H9 (cell line): ENCODE measurements around the gene PLA2G2C. TPM values are rescaled to one million over a fixed set of nuclear protein-coding genes. Genes with fewer than 3 reads are reported as not detected.

Experiments used
- DNase-seq: peaks from one replicate; pipeline ENCODE4 v3.0.0-alpha.2; 2017
- H2AFZ ChIP-seq: one replicate; pipeline ENCODE4 v1.6.1; 2013; ENCODE audit warnings: mild to moderate bottlenecking, low read length, control low read depth, moderate library complexity
- H2AK5ac ChIP-seq: 2 replicates; pipeline ENCODE4 v1.6.1; 2013; ENCODE audit warnings: low read length, control low read depth, mixed read lengths; ENCODE audit not compliant: insufficient read length
- H2BK120ac ChIP-seq: one replicate; pipeline ENCODE4 v1.6.1; 2013; ENCODE audit warnings: low read depth, mild to moderate bottlenecking, low read length, control low read depth, inconsistent platforms; ENCODE audit not compliant: poor library complexity, severe bottlenecking
- H2BK12ac ChIP-seq: 2 replicates; pipeline ENCODE4 v1.6.1; 2013; ENCODE audit warnings: low read length, control low read depth, mixed read lengths, low read depth; ENCODE audit not compliant: insufficient read length
- H2BK15ac ChIP-seq: 2 replicates; pipeline ENCODE4 v1.6.1; 2013; ENCODE audit warnings: low read depth, low read length, control low read depth
- H2BK20ac ChIP-seq: one replicate; pipeline ENCODE4 v1.6.1; 2013; ENCODE audit warnings: low read depth, mild to moderate bottlenecking, low read length, control low read depth, inconsistent platforms; ENCODE audit not compliant: poor library complexity, severe bottlenecking
- H2BK5ac ChIP-seq: 2 replicates; pipeline ENCODE4 v1.6.1; 2013; ENCODE audit warnings: low read length, control low read depth, mixed read lengths; ENCODE audit not compliant: insufficient read length
- H3K14ac ChIP-seq: 2 replicates; pipeline ENCODE4 v1.6.1; 2013; ENCODE audit warnings: low read length, control low read depth; ENCODE audit not compliant: insufficient read depth
- H3K18ac ChIP-seq: 2 replicates; pipeline ENCODE4 v1.6.1; 2013; ENCODE audit warnings: low read depth, mild to moderate bottlenecking, mixed read lengths, low read length, control low read depth; ENCODE audit not compliant: insufficient read length
- H3K23ac ChIP-seq: 2 replicates; pipeline ENCODE4 v1.6.1; 2013; ENCODE audit warnings: low read length, control low read depth, mixed read lengths, low read depth; ENCODE audit not compliant: insufficient read length
- H3K23me2 ChIP-seq: 2 replicates; pipeline ENCODE4 v1.6.1; 2013; ENCODE audit warnings: low read depth, mild to moderate bottlenecking, mixed read lengths, low read length, control low read depth; ENCODE audit not compliant: insufficient read length, poor library complexity, severe bottlenecking
- H3K27ac ChIP-seq: 2 replicates; pipeline ENCODE4 v1.5.1; 2013; ENCODE audit warnings: low read length, control low read depth, mixed read lengths, low read depth; ENCODE audit not compliant: insufficient read length
- H3K27me3 ChIP-seq: 2 replicates; pipeline ENCODE4 v1.6.1; 2013; ENCODE audit warnings: low read length, control low read depth, inconsistent platforms; ENCODE audit not compliant: insufficient read depth
- H3K4ac ChIP-seq: 2 replicates; pipeline ENCODE4 v1.6.1; 2013; ENCODE audit warnings: low read depth, mild to moderate bottlenecking, control low read depth, inconsistent platforms, low read length, moderate library complexity
- H3K4me1 ChIP-seq: 2 replicates; pipeline ENCODE4 v1.6.1; 2013; ENCODE audit warnings: low read length, control low read depth, inconsistent platforms; ENCODE audit not compliant: insufficient read depth
- H3K4me2 ChIP-seq: 2 replicates; pipeline ENCODE4 v1.6.1; 2013; ENCODE audit warnings: low read length, control low read depth, mixed read lengths; ENCODE audit not compliant: insufficient read length, insufficient read depth
- H3K56ac ChIP-seq: 2 replicates; pipeline ENCODE4 v1.6.1; 2013; ENCODE audit warnings: low read depth, mild to moderate bottlenecking, mixed read lengths, low read length, control low read depth; ENCODE audit not compliant: insufficient read length
- H3K79me1 ChIP-seq: 2 replicates; pipeline ENCODE4 v1.6.1; 2013; ENCODE audit warnings: low read depth, mild to moderate bottlenecking, moderate library complexity, low read length, control low read depth, inconsistent platforms; ENCODE audit not compliant: insufficient read depth, poor library complexity, severe bottlenecking
- H3K79me2 ChIP-seq: 2 replicates; pipeline ENCODE4 v1.6.1; 2013; ENCODE audit warnings: low read length, control low read depth, inconsistent platforms; ENCODE audit not compliant: insufficient read depth
- H3K9ac ChIP-seq: 2 replicates; pipeline ENCODE4 v1.6.1; 2013; ENCODE audit warnings: low read length, control low read depth, mixed read lengths; ENCODE audit not compliant: insufficient read length; ENCODE audit errors: extremely low read depth
- H3K9me3 ChIP-seq: one replicate; pipeline ENCODE4 v1.6.1; 2013; ENCODE audit warnings: low read depth, low read length, inconsistent platforms; ENCODE audit not compliant: control insufficient read depth
- H3T11ph ChIP-seq: one replicate; pipeline ENCODE4 v1.6.1; 2013; ENCODE audit warnings: mild to moderate bottlenecking, low read length, control low read depth, inconsistent platforms
- H4K20me1 ChIP-seq: one replicate; pipeline ENCODE4 v1.6.1; 2013; ENCODE audit not compliant: control insufficient read depth, insufficient read length, insufficient read depth
- H4K5ac ChIP-seq: 2 replicates; pipeline ENCODE4 v1.6.1; 2013; ENCODE audit warnings: low read depth, mild to moderate bottlenecking, mixed read lengths, low read length, control low read depth; ENCODE audit not compliant: insufficient read length
- H4K8ac ChIP-seq: replicated peaks from 2 replicates; pipeline ENCODE4 v1.6.1; 2013; ENCODE audit warnings: low read length, control low read depth, mixed read lengths, low read depth; ENCODE audit not compliant: insufficient read length
- H4K91ac ChIP-seq: 2 replicates; pipeline ENCODE4 v1.6.1; 2013; ENCODE audit warnings: low read depth, mild to moderate bottlenecking, moderate library complexity, mixed read lengths, low read length, control low read depth; ENCODE audit not compliant: insufficient read length
- H3K27ac Mint-ChIP-seq, 3 experiments: 2 replicates in 2 of 3; 3 replicates in 1 of 3; pipeline ENCODE4 v1.8.0; 2020 to 2021; ENCODE audit warnings: mixed read lengths in 3 of 3, mild to moderate bottlenecking in 1 of 3, moderate library complexity in 1 of 3
- H3K27me3 Mint-ChIP-seq: 2 replicates; pipeline ENCODE4 v1.8.0; 2021; ENCODE audit warnings: low read depth, mild to moderate bottlenecking, moderate library complexity, mixed read lengths
- H3K36me3 Mint-ChIP-seq, 3 experiments: 2 replicates in 2 of 3; 3 replicates in 1 of 3; pipeline ENCODE4 v1.8.0; 2020 to 2021; ENCODE audit warnings: low read depth in 3 of 3, mixed read lengths in 3 of 3; ENCODE audit not compliant: insufficient read depth in 1 of 3
- H3K4me1 Mint-ChIP-seq, 2 experiments: 2 replicates each; pipeline ENCODE4 v1.8.0; 2020; ENCODE audit warnings: mixed read lengths in 2 of 2
- H3K4me3 Mint-ChIP-seq, 2 experiments: 2 replicates in 1 of 2; 3 replicates in 1 of 2; pipeline ENCODE4 v1.8.0; 2020 to 2021; ENCODE audit warnings: mild to moderate bottlenecking in 2 of 2, mixed read lengths in 2 of 2, moderate library complexity in 1 of 2
- H3K9me3 Mint-ChIP-seq, 2 experiments: 2 replicates in 1 of 2; 3 replicates in 1 of 2; pipeline ENCODE4 v1.8.0; 2020; ENCODE audit warnings: mild to moderate bottlenecking in 2 of 2, mixed read lengths in 2 of 2, moderate library complexity in 1 of 2
- WGBS: extraction: QIAGEN DNeasy Blood & Tissue Kit; methylation state at CpG from one replicate; pipeline ENCODE4 v1.1.7; 2013; ENCODE audit warnings: missing lambda C conversion rate, low lambda C conversion rate, mixed read lengths; ENCODE audit not compliant: insufficient read length; ENCODE audit errors: extremely low coverage; 5-methylcytosine and 5-hydroxymethylcytosine counted together
- total RNA-seq: library from RNA; stranded (reverse); gene quantifications from 2 replicates; pipeline ENCODE4 v1.2.1, GENCODE V29; 2021
- TF ChIP-seq, protein P1 (sequence below): fragments of 200-600 bp; sonication (generic); conservative IDR thresholded peaks from 3 replicates; pipeline ENCODE4 v1.8.0; 2021; ENCODE audit warnings: antibody characterized with exemption, mild to moderate bottlenecking

Gene PLA2G2C
- total RNA-seq, 1 experiment from 2014 or later: not detected

DNA sequence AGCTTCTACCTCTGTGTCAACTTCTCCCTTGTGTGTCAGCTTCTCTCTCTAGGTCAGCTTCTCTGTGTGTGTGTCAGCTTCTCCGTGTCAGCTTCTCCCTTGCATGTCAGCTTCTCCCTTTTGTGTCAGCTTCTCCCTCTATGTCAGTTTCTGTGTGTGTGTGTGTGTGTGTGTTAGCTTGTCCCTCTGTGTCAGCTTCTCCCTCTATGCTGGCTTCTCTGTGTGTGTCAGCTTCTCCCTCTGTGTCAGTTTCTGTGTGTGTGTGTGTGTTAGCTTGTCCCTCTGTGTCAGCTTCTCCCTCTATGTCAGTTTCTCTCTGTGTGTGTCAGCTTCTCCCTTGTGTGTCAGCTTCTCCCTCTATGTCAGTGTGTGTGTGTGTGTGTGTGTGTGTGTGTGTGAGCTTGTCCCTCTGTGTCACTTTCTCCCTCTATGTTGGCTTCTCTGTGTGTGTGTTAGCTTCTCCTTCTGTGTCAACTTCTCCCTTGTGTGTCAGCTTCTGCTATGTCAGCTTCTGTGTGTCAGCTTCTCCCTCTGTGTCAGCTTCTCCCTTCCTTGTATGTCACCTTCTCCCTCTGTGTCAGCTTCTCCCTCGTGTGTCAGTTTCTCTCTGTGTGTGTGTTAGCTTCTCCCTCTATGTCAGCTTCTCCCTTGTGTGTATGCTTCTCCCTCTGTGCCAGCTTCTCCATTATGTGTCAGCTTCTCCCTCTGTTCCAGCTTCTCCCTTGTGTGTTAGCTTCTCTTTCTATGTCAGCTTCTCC, 6.8 kb downstream of the PLA2G2C start:
- Mint-ChIP-seq H3K27me3 (peaks cover 71% of the 10 kb centered on the region), H3K36me3 (no peaks in the 10 kb centered on the region), H3K4me1 (peaks cover 2 to 3% of the 10 kb centered on the region in 2 experiments; a peak in 3 of 4 replicates), H3K9me3 (peaks cover 3 to 5% of the 10 kb centered on the region in 2 experiments; a peak in 2 of 5 replicates), H3K27ac (no peak overlapping the region), H3K4me3 (no peak overlapping the region)
- TF ChIP-seq, protein P1, sequence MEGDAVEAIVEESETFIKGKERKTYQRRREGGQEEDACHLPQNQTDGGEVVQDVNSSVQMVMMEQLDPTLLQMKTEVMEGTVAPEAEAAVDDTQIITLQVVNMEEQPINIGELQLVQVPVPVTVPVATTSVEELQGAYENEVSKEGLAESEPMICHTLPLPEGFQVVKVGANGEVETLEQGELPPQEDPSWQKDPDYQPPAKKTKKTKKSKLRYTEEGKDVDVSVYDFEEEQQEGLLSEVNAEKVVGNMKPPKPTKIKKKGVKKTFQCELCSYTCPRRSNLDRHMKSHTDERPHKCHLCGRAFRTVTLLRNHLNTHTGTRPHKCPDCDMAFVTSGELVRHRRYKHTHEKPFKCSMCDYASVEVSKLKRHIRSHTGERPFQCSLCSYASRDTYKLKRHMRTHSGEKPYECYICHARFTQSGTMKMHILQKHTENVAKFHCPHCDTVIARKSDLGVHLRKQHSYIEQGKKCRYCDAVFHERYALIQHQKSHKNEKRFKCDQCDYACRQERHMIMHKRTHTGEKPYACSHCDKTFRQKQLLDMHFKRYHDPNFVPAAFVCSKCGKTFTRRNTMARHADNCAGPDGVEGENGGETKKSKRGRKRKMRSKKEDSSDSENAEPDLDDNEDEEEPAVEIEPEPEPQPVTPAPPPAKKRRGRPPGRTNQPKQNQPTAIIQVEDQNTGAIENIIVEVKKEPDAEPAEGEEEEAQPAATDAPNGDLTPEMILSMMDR: no peak
- Histone ChIP-seq H3K9me3 (no peaks in the 10 kb centered on the region), H2BK5ac (no peak overlapping the region), H4K8ac (no peak overlapping the region), H4K5ac (no peak overlapping the region), H2BK120ac (no peak overlapping the region), H3K27ac (no peak overlapping the region), H3K23ac (no peak overlapping the region), H3K79me1 (no peaks in the 10 kb centered on the region), H3K23me2 (no peaks in the 10 kb centered on the region), H3K4ac (no peak overlapping the region), H2BK12ac (no peak overlapping the region), H3K4me1 (no peaks in the 10 kb centered on the region), H3T11ph (no peak overlapping the region), H3K18ac (no peak overlapping the region), H3K9ac (no peak overlapping the region), H3K56ac (no peak overlapping the region), H3K27me3 (no peaks in the 10 kb centered on the region; the same call in 1 of the 2 replicates), H3K79me2 (no peaks in the 10 kb centered on the region), H3K14ac (no peak overlapping the region; the same call in 1 of the 2 replicates), H2AFZ (no peak overlapping the region), H2AK5ac (no peak overlapping the region), H3K4me2 (no peak overlapping the region), H4K91ac (no peak overlapping the region), H2BK20ac (no peak overlapping the region), H4K20me1 (no peaks in the 10 kb centered on the region), H2BK15ac (no peak overlapping the region)
- DNase-seq: no peak
- WGBS: no CpG with 5 or more reads among the region's 2 CpGs
